ENCODE results near the gene GID8. TPM values are rescaled to one million over a fixed set of nuclear protein-coding genes. Genes with fewer than 3 reads are reported as not detected.

GID8 gene
- total and polyA plus RNA-seq, 2 of the 13 experiments (the other 11 are each of a cell fraction or from before 2014, with no cell fraction given): 39.6 to 59.8 TPM

- TF ChIP-seq ETV5 (CRISPR knock-in tag; IDR thresholded peaks at IDR 0.05; ENCODE audit: borderline replicate concordance) (no peak), THAP11 (CRISPR knock-in tag; IDR thresholded peaks at IDR 0.05) (peak; percentile 71; the same call in 1 of the 2 replicates), SATB2 (CRISPR knock-in tag; IDR thresholded peaks at IDR 0.05) (no peak), MYC (CRISPR knock-in tag; IDR thresholded peaks at IDR 0.05; ENCODE audit: borderline replicate concordance) (no peak), NR2F6 (IDR thresholded peaks at IDR 0.05) (peak; percentile 81), NR2F6 (CRISPR knock-in tag; IDR thresholded peaks at IDR 0.05) (peak; percentile 79), ZNF609 (CRISPR knock-in tag; IDR thresholded peaks at IDR 0.05; ENCODE audit: borderline replicate concordance) (peak; percentile 9; the same call in 1 of the 2 replicates), ZNF878 (CRISPR knock-in tag; IDR thresholded peaks at IDR 0.05) (peak; percentile 58; the same call in 1 of the 2 replicates), HOMEZ (CRISPR knock-in tag; IDR thresholded peaks at IDR 0.05; ENCODE audit: low read depth) (0 out of 2 replicates have a peak, but pooled peaks have one; percentile 52), PAWR (CRISPR knock-in tag; IDR thresholded peaks at IDR 0.05; ENCODE audit: borderline replicate concordance) (no peak), KDM4B (CRISPR knock-in tag; IDR thresholded peaks at IDR 0.05) (0 out of 2 replicates have a peak, but pooled peaks have one; percentile 4), KAT7 (CRISPR knock-in tag; IDR thresholded peaks at IDR 0.05; ENCODE audit: borderline replicate concordance) (no peak), TOPORS (CRISPR knock-in tag; IDR thresholded peaks at IDR 0.05) (0 out of 2 replicates have a peak, but pooled peaks have one; percentile 54), ZKSCAN1 (IDR thresholded peaks at IDR 0.05; ENCODE audit: low read length) (peak; percentile 22; the same call in 1 of the 2 replicates), ZBTB3 (CRISPR knock-in tag; IDR thresholded peaks at IDR 0.05; ENCODE audit: borderline replicate concordance, low read depth) (no peak), UBTF (CRISPR knock-in tag; IDR thresholded peaks at IDR 0.05) (0 out of 2 replicates have a peak, but pooled peaks have one; percentile 6), CBFB (CRISPR knock-in tag; IDR thresholded peaks at IDR 0.05) (no peak), SIX1 (CRISPR knock-in tag; IDR thresholded peaks at IDR 0.05; ENCODE audit: borderline replicate concordance) (peak; percentile 78; the same call in 1 of the 2 replicates), RXRA (CRISPR knock-in tag; IDR thresholded peaks at IDR 0.05) (no peak), E2F2 (CRISPR knock-in tag; IDR thresholded peaks at IDR 0.05; ENCODE audit: borderline replicate concordance) (no peak)
Measured at GRCh38 chr20:62923669-62924441, 14.1 kb upstream of the GID8 start (continued).
